ENCODE measurements around the gene SLC7A8.
A peak's percentile ranks its signal among the peaks of the same experiment; 100 is the strongest.
"Not testable (repeated sequence)": the region's sequence is repeated elsewhere in the genome, so short reads cannot be mapped to it uniquely, and the experiment has no call there.

The SLC7A8 gene

GRCh38 chr14:23183479-23183878 is at the start of gene SLC7A8:
Gene SLC7A8 (minus strand): TSS chr14:23183660. CDS start chr14:23182914, 746 bp downstream.
- H3K27ac ChIP-seq (ENCODE audit: low read length): peak within 1 kb of the TSS; percentile 40
- H3K27me3 ChIP-seq (ENCODE audit: low read depth, low read length): no peaks in the 10 kb centered on the region
- H3K4me3 ChIP-seq (ENCODE audit: low read depth in 1 of 2, low read length in 2 of 2): peak within 1 kb of the TSS; percentile 79 to 92
- H3K9me3 ChIP-seq (ENCODE audit: control insufficient read depth in 1 of 2, low read length in 2 of 2): no peaks in the 10 kb centered on the region
- peaks cover 6 to 11% of the 10 kb centered on the region in 2 donors for H3K4me1 ChIP-seq (ENCODE audit: control insufficient read depth in 1 of 2, insufficient read depth in 2 of 2, low read length in 2 of 2)
- no peaks in the 10 kb centered on the region for H3K36me3 ChIP-seq (ENCODE audit: control insufficient read depth in 1 of 2, insufficient read depth in 2 of 2, low read length in 2 of 2)

GRCh38 chr14:23232241-23232808 is 48.9 kb upstream of the SLC7A8 start:
- H3K4me1 ChIP-seq (ENCODE audit: control insufficient read depth in 1 of 2, insufficient read depth in 2 of 2, low read length in 2 of 2); H3K27ac ChIP-seq (ENCODE audit: low read length); H3K27me3 ChIP-seq (ENCODE audit: low read depth, low read length); H3K36me3 ChIP-seq (ENCODE audit: control insufficient read depth in 1 of 2, insufficient read depth in 2 of 2, low read length in 2 of 2); H3K4me3 ChIP-seq (ENCODE audit: low read depth in 1 of 2, low read length in 2 of 2); H3K9me3 ChIP-seq (ENCODE audit: control insufficient read depth in 1 of 2, low read length in 2 of 2): not testable (repeated sequence)

GRCh38 chr14:23228812-23229211 is 45.4 kb upstream of the SLC7A8 start:
- H3K27me3 ChIP-seq (ENCODE audit: low read depth, low read length): no peaks in the 10 kb centered on the region
- no peak overlapping the region for H3K4me3 ChIP-seq (ENCODE audit: low read depth in 1 of 2, low read length in 2 of 2)
- no peaks in the 10 kb centered on the region for H3K9me3 ChIP-seq (ENCODE audit: control insufficient read depth in 1 of 2, low read length in 2 of 2)
- H3K27ac ChIP-seq (ENCODE audit: low read length): no peak overlapping the region
- H3K36me3 ChIP-seq (ENCODE audit: control insufficient read depth in 1 of 2, insufficient read depth in 2 of 2, low read length in 2 of 2): no peaks in the 10 kb centered on the region
- H3K4me1 ChIP-seq (ENCODE audit: control insufficient read depth in 1 of 2, insufficient read depth in 2 of 2, low read length in 2 of 2): no peaks in the 10 kb centered on the region

- Histone ChIP-seq H3K9me3 (ENCODE audit: control insufficient read depth in 1 of 2, low read length in 2 of 2) (no peaks in the 10 kb centered on the region), H3K27ac (ENCODE audit: low read length) (no peak overlapping the region), H3K36me3 (ENCODE audit: control insufficient read depth in 1 of 2, insufficient read depth in 2 of 2, low read length in 2 of 2) (no peaks in the 10 kb centered on the region), H3K4me3 (ENCODE audit: low read depth in 1 of 2, low read length in 2 of 2) (no peak overlapping the region), H3K27me3 (ENCODE audit: low read depth, low read length) (no peaks in the 10 kb centered on the region), H3K4me1 (ENCODE audit: control insufficient read depth in 1 of 2, insufficient read depth in 2 of 2, low read length in 2 of 2) (no peaks in the 10 kb centered on the region)
Observed at GRCh38 chr14:23227566-23227965, 44.1 kb upstream of the SLC7A8 start.

- not testable (repeated sequence) for H3K4me3 ChIP-seq (ENCODE audit: low read depth in 1 of 2, low read length in 2 of 2); H3K27ac ChIP-seq (ENCODE audit: low read length); H3K36me3 ChIP-seq (ENCODE audit: control insufficient read depth in 1 of 2, insufficient read depth in 2 of 2, low read length in 2 of 2); H3K27me3 ChIP-seq (ENCODE audit: low read depth, low read length); H3K9me3 ChIP-seq (ENCODE audit: control insufficient read depth in 1 of 2, low read length in 2 of 2); H3K4me1 ChIP-seq (ENCODE audit: control insufficient read depth in 1 of 2, insufficient read depth in 2 of 2, low read length in 2 of 2)
Observed at GRCh38 chr14:23224958-23225357, 41.5 kb upstream of the SLC7A8 start.

- Histone ChIP-seq H3K36me3 (ENCODE audit: control insufficient read depth in 1 of 2, insufficient read depth in 2 of 2, low read length in 2 of 2) (no peaks in the 10 kb centered on the region), H3K4me3 (ENCODE audit: low read depth in 1 of 2, low read length in 2 of 2) (no peak overlapping the region), H3K27me3 (ENCODE audit: low read depth, low read length) (no peaks in the 10 kb centered on the region), H3K4me1 (ENCODE audit: control insufficient read depth in 1 of 2, insufficient read depth in 2 of 2, low read length in 2 of 2) (no peaks in the 10 kb centered on the region), H3K27ac (ENCODE audit: low read length) (no peak overlapping the region), H3K9me3 (ENCODE audit: control insufficient read depth in 1 of 2, low read length in 2 of 2) (peaks cover 4% of the 10 kb centered on the region in 2 donors)
Observed at GRCh38 chr14:23219075-23219474, 35.6 kb upstream of the SLC7A8 start.

- H3K4me1 ChIP-seq (ENCODE audit: control insufficient read depth in 1 of 2, insufficient read depth in 2 of 2, low read length in 2 of 2): no peaks in the 10 kb centered on the region
- H3K9me3 ChIP-seq (ENCODE audit: control insufficient read depth in 1 of 2, low read length in 2 of 2): peaks cover 4% of the 10 kb centered on the region in 2 donors
- H3K4me3 ChIP-seq (ENCODE audit: low read depth in 1 of 2, low read length in 2 of 2): no peak overlapping the region
- no peak overlapping the region for H3K27ac ChIP-seq (ENCODE audit: low read length)
- H3K36me3 ChIP-seq (ENCODE audit: control insufficient read depth in 1 of 2, insufficient read depth in 2 of 2, low read length in 2 of 2): no peaks in the 10 kb centered on the region
- H3K27me3 ChIP-seq (ENCODE audit: low read depth, low read length): no peaks in the 10 kb centered on the region
Observed at GRCh38 chr14:23217032-23218020, 33.9 kb upstream of the SLC7A8 start.

GRCh38 chr14:23215421-23215820 is 32.0 kb upstream of the SLC7A8 start:
- Histone ChIP-seq H3K36me3 (ENCODE audit: control insufficient read depth in 1 of 2, insufficient read depth in 2 of 2, low read length in 2 of 2) (no peaks in the 10 kb centered on the region), H3K4me3 (ENCODE audit: low read depth in 1 of 2, low read length in 2 of 2) (no peak overlapping the region), H3K27ac (ENCODE audit: low read length) (no peak overlapping the region), H3K9me3 (ENCODE audit: control insufficient read depth in 1 of 2, low read length in 2 of 2) (peaks cover 4% of the 10 kb centered on the region in 2 donors), H3K27me3 (ENCODE audit: low read depth, low read length) (no peaks in the 10 kb centered on the region), H3K4me1 (ENCODE audit: control insufficient read depth in 1 of 2, insufficient read depth in 2 of 2, low read length in 2 of 2) (no peaks in the 10 kb centered on the region)

GRCh38 chr14:23209651-23210423 is 26.4 kb upstream of the SLC7A8 start:
- no peak overlapping the region for H3K4me3 ChIP-seq (ENCODE audit: low read depth in 1 of 2, low read length in 2 of 2)
- no peaks in the 10 kb centered on the region for H3K27me3 ChIP-seq (ENCODE audit: low read depth, low read length)
- no peak overlapping the region for H3K27ac ChIP-seq (ENCODE audit: low read length)
- no peaks in the 10 kb centered on the region for H3K4me1 ChIP-seq (ENCODE audit: control insufficient read depth in 1 of 2, insufficient read depth in 2 of 2, low read length in 2 of 2)
- H3K36me3 ChIP-seq (ENCODE audit: control insufficient read depth in 1 of 2, insufficient read depth in 2 of 2, low read length in 2 of 2): no peaks in the 10 kb centered on the region
- H3K9me3 ChIP-seq (ENCODE audit: control insufficient read depth in 1 of 2, low read length in 2 of 2): no peaks in the 10 kb centered on the region

GRCh38 chr14:23208324-23208723 is 24.9 kb upstream of the SLC7A8 start:
- H3K9me3 ChIP-seq (ENCODE audit: control insufficient read depth in 1 of 2, low read length in 2 of 2): no peaks in the 10 kb centered on the region
- H3K36me3 ChIP-seq (ENCODE audit: control insufficient read depth in 1 of 2, insufficient read depth in 2 of 2, low read length in 2 of 2): no peaks in the 10 kb centered on the region
- no peaks in the 10 kb centered on the region for H3K27me3 ChIP-seq (ENCODE audit: low read depth, low read length)
- no peak overlapping the region for H3K27ac ChIP-seq (ENCODE audit: low read length)
- H3K4me3 ChIP-seq (ENCODE audit: low read depth in 1 of 2, low read length in 2 of 2): no peak overlapping the region
- H3K4me1 ChIP-seq (ENCODE audit: control insufficient read depth in 1 of 2, insufficient read depth in 2 of 2, low read length in 2 of 2): no peaks in the 10 kb centered on the region

GRCh38 chr14:23207146-23207540 is 23.7 kb upstream of the SLC7A8 start:
- H3K36me3 ChIP-seq (ENCODE audit: control insufficient read depth in 1 of 2, insufficient read depth in 2 of 2, low read length in 2 of 2): no peaks in the 10 kb centered on the region
- no peak overlapping the region for H3K27ac ChIP-seq (ENCODE audit: low read length)
- no peaks in the 10 kb centered on the region for H3K9me3 ChIP-seq (ENCODE audit: control insufficient read depth in 1 of 2, low read length in 2 of 2)
- H3K4me3 ChIP-seq (ENCODE audit: low read depth in 1 of 2, low read length in 2 of 2): no peak overlapping the region
- H3K4me1 ChIP-seq (ENCODE audit: control insufficient read depth in 1 of 2, insufficient read depth in 2 of 2, low read length in 2 of 2): no peaks in the 10 kb centered on the region
- no peaks in the 10 kb centered on the region for H3K27me3 ChIP-seq (ENCODE audit: low read depth, low read length)
